Stimulated activated CD4-positive, alpha-beta T cell treated with anti-CD3 and anti-CD28 coated beads, Interleukin-12 subunit alpha, Interleukin-12 subunit beta, amount 100 ng/mL, for 48 hours (primary cell): ENCODE results near the gene CD99.
"Not testable (repeated sequence)": the region's sequence is repeated elsewhere in the genome, so short reads cannot be mapped to it uniquely, and the experiment has no call there.

Source experiments
- DNase-seq, 3 donors: peaks; one replicate each; pipeline ENCODE4 v3.0.0-alpha.2; 2020; ENCODE audit warnings: low read depth in 2 of 3, low spot score in 1 of 3

CD99 gene

GRCh38 chrX:2719774-2720447 is 28.8 kb downstream of the CD99 start:
- DNase-seq: no peak

GRCh38 chrX:2723286-2723879 is 32.3 kb downstream of the CD99 start:
- no peak for DNase-seq

- not testable (repeated sequence) for DNase-seq
Measured at GRCh38 chrX:2727264-2727663, 36.2 kb downstream of the CD99 start.

DNA sequence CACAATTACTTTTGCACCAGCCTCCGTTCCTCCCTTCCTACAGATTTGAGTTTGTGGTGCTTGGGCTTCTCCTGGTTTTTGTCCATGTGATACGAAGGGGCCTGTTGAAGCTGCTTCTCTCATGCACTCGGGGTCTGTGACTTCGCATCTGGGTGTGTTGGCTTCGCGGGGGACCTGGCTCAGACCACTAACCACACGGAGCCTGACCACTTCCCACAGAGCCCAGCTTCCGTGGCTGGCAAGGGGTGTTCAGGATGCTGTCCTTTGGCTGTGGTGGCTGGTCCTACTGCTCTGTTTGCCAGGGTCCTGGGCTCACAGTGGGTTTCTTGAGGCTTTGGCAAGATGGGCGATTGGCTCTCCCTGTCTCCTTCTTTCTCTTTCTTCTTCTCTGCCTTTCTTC is 41.0 kb downstream of the CD99 start:
- no peak for DNase-seq

- no peak for DNase-seq
Measured at GRCh38 chrX:2732649-2733048, 41.6 kb downstream of the CD99 start.

DNA sequence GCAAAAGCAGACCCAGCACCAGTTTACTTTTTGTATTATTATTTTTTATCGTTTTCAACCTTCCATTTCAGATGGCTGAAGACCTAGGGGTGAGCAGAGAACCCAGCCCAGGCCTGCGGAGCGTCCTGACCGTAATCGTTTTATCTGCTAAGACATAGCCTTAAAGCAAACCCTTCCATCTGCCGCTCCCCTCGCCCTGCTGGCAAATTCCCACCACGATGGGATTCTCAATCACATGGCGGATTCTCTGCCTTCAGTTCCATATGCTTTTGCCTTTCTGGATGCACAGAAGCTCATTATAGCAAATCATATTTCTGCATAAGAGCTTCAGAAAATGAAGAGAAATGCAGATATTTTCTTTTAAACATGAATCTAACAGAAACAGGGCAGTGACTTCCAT is 42.2 kb downstream of the CD99 start:
- no peak for DNase-seq

GRCh38 chrX:2735270-2735669 is 44.2 kb downstream of the CD99 start:
- no peak for DNase-seq

DNA sequence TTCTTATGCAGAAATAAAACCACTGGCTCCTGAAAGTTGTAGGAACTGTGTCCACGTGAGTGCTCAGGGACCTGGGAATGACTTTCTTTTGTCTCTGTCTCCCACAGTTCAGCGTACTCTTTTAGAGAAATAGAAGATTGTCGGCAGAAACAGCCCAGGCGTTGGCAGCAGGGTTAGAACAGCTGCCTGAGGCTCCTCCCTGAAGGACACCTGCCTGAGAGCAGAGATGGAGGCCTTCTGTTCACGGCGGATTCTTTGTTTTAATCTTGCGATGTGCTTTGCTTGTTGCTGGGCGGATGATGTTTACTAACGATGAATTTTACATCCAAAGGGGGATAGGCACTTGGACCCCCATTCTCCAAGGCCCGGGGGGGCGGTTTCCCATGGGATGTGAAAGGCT is 49.6 kb downstream of the CD99 start:
- no peak for DNase-seq

DNA sequence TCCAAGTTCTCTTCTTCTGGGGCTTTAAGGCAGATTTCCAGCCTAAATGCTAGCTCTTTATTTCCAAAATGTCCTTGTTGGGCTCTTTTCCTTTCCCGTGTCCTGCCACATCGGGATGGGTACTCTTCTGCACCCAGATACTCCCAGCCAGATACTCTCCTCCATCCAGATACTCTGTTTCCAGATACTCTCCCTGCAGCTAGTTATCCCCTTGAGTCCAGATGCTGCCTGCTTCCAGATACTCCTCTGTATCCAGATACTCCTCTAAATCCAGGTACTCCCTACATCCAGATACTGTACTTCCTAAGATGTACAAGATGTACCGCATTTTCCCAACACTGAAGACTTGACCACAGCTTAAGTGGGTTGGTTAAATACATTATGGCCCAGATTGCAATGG is 50.3 kb downstream of the CD99 start:
- DNase-seq: no peak

DNA sequence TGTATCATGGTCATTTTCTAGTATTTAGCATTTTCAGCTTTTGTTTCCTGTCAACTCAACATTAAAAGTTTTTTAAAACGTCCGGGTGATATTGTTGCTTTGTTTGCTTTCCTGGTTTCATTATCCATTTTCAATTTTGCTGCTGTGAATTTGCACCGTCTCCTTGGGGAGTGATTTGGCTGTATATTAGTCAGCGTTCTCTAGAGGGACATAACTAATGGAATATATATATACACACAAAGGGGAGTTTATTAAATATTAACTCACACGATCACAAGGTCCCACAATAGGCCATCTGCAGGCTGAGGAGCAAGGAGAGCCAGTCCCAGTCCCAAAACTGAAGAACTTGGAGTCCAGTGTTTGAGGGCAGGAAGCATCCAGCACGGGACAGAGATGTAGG is 55.2 kb downstream of the CD99 start:
- DNase-seq: not testable (repeated sequence)

DNA sequence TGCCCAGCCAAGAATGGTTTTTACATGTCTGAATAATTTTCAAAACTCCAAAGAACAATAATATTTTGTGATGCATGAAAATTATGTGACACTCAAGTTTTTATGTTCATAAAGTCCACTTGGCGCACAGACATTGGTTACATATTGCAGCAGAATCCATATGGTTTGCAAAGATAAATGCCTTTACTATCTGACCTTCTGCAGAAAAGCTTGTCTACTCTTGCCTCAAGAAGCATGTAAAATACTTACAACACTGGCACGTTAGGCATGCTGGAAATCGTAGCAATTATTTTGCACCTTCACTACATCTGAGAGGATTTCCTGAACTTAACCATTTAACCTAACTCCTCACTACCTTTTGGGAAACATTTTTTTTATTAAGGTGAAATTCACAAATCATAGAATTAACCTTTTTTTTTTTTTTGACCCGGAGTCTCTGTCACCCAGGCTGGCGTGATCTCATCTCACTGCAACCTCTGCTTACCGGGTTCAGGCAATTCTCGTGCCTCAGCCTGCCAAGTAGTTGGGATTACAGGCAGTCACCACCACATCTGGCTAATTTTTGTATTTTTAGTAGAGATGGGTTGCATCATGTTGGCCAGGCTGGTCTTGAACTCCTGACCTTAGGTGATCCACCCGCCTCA is 57.2 kb downstream of the CD99 start:
- DNase-seq: no peak

GRCh38 chrX:2748815-2749188 is 57.7 kb downstream of the CD99 start:
- DNase-seq: no peak

DNA sequence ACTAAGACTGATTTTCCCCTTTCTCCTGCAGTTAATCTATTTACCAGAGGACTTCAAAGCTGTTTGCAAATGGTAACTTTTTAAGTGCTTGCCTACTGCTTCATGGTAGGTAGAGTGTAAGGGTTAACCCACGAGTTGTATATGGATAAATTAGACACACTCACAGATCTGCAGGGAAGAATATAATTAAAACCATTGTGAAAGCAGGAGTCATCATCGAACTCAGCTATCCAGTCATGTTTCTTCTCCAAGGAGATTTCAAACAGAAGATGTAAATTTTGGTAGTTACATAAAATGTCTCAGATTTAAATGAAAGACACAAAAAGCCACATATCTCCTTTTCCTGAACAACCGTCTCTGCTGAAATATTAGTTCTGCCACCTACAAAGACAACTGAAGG is 60.2 kb downstream of the CD99 start:
- no peak for DNase-seq

DNA sequence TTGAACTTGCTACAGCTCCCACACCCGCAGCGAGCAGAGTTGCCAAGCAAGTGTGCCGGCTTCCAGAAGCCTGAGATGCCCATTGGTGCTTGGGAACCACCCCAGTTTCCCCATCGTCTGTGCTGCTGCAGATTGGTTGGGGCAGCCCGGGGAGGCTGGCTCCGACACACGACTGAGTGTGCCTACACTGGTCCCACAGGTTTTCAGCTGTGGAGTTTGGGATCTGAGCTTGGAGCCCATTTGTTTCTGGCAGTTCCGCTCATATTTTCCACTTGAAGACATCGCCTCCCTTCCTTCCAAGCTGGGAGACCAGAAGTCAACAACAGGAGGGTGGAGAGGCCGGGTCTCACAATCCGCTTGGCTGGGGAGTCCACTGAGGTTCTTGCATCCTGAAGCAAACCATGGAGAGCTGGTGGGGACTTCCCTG is 60.8 kb downstream of the CD99 start, which contains the start of gene XG:
TSS of gene XG (plus strand) at position 167 of the 427 bp plus-strand sequence. CDS start at position 402, 235 bp downstream.
- DNase-seq: not testable (repeated sequence)

GRCh38 chrX:2752441-2752840 is 61.3 kb downstream of the CD99 start:
- DNase-seq: not testable (repeated sequence)

DNA sequence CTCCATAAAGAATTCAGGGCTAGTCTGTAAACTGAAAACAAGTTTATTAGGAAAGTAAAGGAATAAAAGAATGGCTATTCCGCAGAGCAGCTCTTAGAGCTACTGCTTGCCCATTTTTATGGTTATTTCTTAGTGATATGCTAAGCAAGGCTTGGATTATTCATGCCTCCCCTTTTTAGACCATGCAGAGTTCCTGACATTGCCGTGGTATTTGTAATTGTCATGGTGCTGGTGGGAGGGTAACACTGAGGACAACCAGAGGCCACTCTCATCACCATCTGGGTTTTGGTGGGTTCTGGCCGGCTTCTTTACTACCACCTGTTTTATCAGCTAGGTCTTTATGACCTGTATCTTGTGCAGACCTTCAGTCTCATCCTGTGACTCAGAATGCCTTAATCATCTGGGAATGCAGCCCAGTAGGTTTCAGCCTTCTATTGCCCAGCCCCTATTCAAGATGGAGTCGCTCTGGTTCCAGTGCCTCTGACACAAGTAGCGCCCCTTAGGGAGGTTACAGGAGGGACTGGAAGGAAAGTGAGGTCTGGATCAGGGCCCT is 64.1 kb downstream of the CD99 start:
- not testable (repeated sequence) for DNase-seq

DNA sequence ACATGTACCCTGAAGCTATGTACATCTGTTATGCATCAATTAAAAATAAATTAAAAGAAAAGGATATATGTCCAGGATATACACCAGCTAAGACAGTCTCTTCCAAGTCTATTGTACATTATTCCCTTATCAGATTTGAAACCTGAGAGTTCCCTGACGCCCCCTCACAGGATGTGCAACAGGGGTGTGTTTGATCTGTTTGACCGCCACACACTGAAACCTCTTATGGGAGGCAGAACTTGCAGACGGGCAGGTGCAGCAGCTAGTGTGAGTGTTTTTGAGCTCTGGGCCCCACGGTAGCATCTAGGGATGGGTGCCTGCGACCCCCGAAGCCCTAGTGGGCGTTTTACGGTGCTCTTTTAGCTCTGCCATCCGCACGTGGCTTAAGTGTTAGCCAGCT is 65.5 kb downstream of the CD99 start:
- no peak for DNase-seq

GRCh38 chrX:2761246-2761645 is 70.2 kb downstream of the CD99 start:
- DNase-seq: no peak

- DNase-seq: not testable (repeated sequence)
Measured at GRCh38 chrX:2762671-2763070, 71.6 kb downstream of the CD99 start.

GRCh38 chrX:2764766-2765548 is 73.9 kb downstream of the CD99 start:
- not testable (repeated sequence) for DNase-seq

GRCh38 chrX:2765549-2765830 is 74.4 kb downstream of the CD99 start:
- no peak for DNase-seq

DNA sequence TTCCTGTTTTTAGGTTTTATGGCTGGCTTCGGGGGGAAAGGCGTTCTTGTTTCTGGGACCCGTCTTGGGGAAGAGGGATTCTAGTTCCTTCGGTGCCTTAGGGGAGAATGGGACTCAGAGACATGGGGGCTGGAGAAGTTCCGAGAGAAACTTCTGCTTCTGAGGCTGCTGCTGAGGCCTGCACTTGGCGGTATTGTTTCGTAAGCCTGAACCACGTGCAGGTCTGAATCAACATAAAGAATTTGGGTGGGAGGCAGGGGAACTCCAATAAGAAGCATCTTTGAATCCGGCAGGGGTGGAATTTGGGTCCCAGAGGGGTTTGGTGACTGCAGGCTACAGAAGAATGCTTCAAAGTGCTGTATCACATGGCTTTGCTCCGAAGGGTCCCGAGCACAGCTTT is 75.8 kb downstream of the CD99 start:
- DNase-seq: no peak
